Endothelial cell of umbilical vein (primary cell): ENCODE data around the gene GABRA4.

Experiments
- CTCF ChIP-seq, 2 donors: IDR thresholded peaks; 1 replicate in 1 of 2; 2 replicates in 1 of 2; pipeline ENCODE4 v1.5.1; 2011; ENCODE audit warnings: low read length in 2 of 2, mild to moderate bottlenecking in 2 of 2, moderate library complexity in 2 of 2, control low read depth in 1 of 2, inconsistent platforms in 1 of 2, low read depth in 1 of 2; ENCODE audit not compliant: insufficient read depth in 1 of 2; ENCODE audit errors: extremely low read depth in 1 of 2
- EZH2 ChIP-seq: IDR thresholded peaks from 2 replicates; pipeline ENCODE4 v1.6.1; 2012; ENCODE audit warnings: borderline replicate concordance, low read depth, mild to moderate bottlenecking, moderate library complexity, low read length, inconsistent platforms; ENCODE audit not compliant: severe bottlenecking
- FOS ChIP-seq: IDR thresholded peaks from 2 replicates; pipeline ENCODE4 v1.6.1; 2011; ENCODE audit warnings: mild to moderate bottlenecking, low read length, moderate library complexity, borderline replicate concordance; ENCODE audit not compliant: insufficient read depth
- GATA2 ChIP-seq: IDR thresholded peaks from 2 replicates; pipeline ENCODE4 v1.7.0; 2011; ENCODE audit warnings: low read depth, mild to moderate bottlenecking, moderate library complexity, mixed read lengths, low read length; ENCODE audit not compliant: insufficient read length, insufficient read depth
- MYC ChIP-seq: IDR thresholded peaks from one replicate; pipeline ENCODE4 v1.6.1; 2011; ENCODE audit warnings: mild to moderate bottlenecking, low read depth, low read length
- POLR2A ChIP-seq: IDR thresholded peaks from 2 replicates; pipeline ENCODE4 v1.6.1; 2012; ENCODE audit warnings: low read depth, mild to moderate bottlenecking, control low read depth, low read length
- POLR2AphosphoS5 ChIP-seq: IDR thresholded peaks from 2 replicates; pipeline ENCODE4 v1.6.1; 2012; ENCODE audit warnings: low read depth, mild to moderate bottlenecking, control low read depth, low read length, moderate library complexity; ENCODE audit not compliant: insufficient read depth

- TF ChIP-seq GATA2 (no peak), MYC (no peak), CTCF (IDR thresholded peaks at IDR 0.05; ENCODE audit: extremely low read depth in 1 of 2, insufficient read depth in 1 of 2, low read depth in 1 of 2, low read length in 2 of 2) (no peak), EZH2 (no peak), FOS (no peak), POLR2AphosphoS5 (no peak), POLR2A (no peak)
Observed at GRCh38 chr4:47002580-47002979, 9.2 kb upstream of the GABRA4 start.
